GM21515 (cell line): Measurements from ENCODE around the gene FBXO48.
"Not testable (repeated sequence)": the region's sequence is repeated elsewhere in the genome, so short reads cannot be mapped to it uniquely, and the experiment has no call there.

ENCODE experiments used
- ATAC-seq: cut with Tn5 transposase; IDR thresholded peaks from one replicate; pipeline ENCODE4 v1.9.1; 2021; ENCODE audit not compliant: unreplicated experiment

FBXO48 gene

DNA sequence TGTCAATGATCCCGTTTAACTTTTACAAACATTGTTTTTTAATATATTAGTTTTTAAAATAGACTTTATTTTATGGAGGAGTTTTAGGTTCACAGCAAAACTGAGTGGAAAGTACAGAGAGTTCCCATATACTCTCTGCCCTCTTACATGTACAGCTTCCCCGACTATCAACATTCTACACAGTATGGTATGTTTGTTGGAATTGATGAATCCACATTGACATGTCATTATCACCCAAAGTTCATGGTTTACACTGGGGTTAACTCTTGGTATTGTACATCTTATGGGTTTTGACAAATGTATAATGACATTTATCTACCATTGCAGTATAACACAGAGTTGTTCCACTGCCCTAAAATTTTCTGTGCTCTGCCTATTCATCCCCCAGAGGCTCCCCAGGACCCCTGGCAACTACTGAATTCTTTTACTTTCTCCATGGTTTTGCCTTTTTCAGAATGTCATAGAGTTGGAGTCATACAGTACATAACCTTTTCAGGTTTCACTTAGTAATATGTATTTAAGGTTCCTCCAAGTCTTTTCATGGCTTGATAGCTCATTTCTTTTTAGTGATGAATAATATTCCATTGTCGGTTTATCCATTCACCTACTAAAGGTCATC lies 5.8 kb upstream of the FBXO48 start:
- no peak for ATAC-seq

DNA sequence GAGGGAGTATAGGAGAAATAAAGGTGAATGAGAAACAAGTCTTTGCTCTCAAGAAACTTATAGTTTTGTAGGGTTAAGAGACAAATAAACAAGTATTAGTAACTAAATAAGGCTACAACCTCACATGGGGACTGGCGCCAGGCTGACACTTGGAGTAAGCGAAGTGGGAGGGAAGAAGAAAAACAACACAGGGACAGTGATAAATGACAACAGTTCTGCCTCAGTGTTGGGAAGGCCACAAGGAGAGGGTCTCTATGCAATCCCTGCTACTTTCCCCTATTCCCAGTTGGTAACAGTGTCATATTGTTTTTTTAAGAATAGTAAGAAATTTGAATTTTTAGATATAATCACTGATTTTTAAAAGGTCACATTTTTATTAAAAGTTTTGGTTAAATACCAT lies 4.3 kb upstream of the FBXO48 start:
- no peak for ATAC-seq

DNA sequence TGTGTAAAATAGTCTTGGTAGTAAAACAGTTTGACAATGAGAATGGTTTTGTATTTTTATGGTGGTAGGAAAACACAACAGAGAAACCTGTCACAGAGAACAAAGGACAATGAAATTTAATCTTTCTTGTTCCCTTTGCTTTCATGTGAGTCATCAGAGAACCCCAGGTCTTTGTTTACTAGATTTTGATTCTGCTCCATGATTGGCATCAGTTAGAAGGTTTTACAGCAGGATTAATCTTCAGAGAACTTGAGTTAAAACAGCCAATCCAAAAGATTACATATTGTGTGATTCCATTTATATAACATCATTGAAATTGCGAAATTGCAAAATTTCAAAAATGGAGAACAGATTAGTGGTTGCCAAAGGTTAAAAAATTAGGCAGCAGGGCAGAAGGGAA lies 2.8 kb upstream of the FBXO48 start:
- no peak for ATAC-seq

DNA sequence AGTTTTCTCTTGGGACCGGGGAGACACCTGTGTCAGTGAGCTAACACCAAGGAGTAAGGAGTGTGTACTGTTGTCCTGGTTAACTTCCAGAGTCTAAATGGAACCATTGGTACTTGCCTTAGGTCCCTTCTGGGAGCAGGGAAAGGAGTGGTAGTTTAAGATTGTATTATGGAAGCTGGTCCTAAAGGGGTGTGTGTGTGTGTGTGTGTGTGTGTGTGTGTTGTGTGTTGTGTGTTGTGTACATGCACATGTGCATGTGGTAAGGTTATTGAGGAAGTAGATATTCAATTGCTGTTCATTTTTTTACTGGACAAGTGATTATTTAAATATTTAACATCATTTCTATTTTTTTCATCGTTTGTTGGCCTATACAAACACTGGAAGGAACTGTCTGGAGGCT lies 1.7 kb upstream of the FBXO48 start:
- ATAC-seq, result no peak

DNA sequence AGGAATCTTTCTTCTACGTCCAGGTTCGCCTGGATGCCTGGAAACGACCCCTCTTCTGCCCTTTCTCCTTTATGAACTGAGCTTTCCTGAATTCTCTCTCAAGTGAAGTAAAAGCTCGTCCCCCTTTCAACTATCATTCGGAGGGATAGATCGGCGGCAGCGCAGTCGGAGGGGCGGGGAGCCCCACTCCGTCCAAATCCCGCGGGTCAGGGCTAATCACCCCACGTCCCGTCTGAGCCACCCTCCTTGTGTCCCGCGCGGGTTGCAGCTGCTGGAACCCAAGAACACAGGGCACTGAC lies 367 bp downstream of the FBXO48 start:
- ATAC-seq, result peak; percentile 35

DNA sequence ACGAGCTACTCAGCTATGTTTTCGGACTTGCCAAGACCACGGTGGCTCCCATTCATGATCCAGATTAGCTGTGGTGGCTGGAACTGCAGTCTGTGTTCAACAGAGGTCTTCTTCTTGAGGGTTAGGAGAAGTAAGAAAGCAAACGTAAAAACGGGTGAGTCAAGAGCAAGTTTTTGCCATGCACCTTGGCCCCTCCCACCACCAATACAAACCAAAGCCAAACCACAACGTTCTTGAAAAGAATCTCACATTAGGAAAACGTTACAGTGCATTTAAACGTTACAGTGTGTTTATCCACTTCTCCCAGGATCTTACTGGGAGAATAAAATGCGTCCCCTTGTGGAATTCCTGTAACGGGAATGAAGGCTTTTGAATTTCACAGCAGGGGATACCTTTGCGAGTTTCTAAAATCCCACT lies 725 bp downstream of the FBXO48 start:
- no peak for ATAC-seq

DNA sequence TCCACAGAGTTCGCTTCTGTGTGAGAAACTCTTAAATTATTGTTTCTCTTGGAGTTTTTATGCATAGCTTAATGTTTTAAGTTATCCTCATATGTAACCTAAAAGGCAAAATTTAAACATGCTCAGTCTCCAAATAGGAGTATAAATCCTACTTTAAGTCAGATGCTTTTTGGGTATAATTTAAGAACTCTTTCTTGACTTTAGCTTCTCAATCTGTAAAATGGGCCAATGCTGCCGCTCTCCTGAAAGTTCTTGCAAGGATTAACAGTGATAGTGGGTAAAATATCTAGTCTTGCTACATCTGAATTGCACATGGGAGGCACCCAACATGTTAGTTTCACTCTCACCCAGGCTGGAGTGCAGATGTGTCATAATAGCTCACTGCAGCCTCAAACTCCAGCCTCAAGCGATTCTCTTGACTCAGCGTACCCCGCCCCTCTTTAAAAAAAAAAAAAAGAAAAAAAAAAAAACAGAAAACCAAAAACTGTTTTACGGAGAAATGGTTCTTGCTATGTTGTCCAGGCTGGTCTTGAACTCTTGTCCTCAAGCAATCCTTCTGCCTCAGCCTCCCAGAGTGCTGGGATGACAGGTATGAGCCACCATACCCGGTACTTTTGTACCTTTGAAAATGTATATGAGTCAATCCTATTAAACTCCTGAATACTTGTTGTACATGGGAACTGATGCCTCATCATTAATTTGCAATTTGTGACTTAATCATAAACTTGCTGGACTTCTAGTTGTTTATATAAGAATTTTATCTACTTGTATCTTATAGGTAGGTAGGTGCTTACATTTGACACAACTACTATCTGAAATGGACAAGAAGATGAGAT lies 1.8 kb downstream of the FBXO48 start:
- no peak for ATAC-seq

DNA sequence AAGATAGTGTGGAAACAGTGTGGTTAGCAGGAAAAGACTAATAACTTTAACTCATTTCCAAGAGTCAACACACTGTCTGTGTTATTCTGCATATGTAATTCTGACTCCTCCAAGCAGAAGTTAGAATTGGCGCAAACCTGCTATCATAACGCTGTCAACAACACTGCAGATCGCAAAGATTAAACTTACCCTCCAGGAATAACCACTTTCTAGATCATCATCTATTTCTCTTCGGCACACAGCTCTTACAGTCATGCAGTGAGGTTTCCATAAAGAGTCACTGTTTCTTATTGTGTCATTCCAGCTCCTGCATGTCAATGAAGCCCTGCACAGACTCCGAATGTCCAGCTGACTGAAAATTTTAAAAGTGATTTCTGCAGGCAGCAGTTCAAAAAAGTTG lies 2.4 kb downstream of the FBXO48 start:
- ATAC-seq, result no peak

DNA sequence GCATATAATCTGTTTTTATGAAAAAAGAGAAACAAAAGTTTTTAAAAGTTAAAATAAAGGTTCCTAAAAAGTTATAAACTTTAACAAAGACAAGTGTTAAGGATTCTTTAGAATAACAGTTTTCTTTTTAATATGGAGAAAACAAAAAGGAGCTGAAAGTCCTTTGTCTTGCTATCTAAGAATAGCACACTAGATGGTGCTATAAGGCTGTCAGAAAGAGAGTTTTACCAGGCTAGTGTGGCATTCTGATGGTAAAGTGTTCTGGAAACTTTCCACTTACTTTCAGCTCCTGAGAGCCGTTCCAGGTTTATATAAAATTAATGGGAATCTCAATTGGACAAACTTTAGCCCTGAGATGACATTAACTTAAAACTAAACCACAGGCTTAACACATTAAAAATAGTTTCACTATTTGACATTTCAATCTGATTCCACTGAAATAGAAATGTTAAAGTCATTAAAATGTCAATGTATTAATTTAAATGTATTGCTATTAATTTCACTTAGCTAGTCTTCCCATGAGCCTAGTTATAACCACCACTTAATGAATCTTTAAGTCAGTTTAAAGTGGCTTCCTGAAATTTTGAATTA lies 3.7 kb downstream of the FBXO48 start:
- ATAC-seq, result no peak

DNA sequence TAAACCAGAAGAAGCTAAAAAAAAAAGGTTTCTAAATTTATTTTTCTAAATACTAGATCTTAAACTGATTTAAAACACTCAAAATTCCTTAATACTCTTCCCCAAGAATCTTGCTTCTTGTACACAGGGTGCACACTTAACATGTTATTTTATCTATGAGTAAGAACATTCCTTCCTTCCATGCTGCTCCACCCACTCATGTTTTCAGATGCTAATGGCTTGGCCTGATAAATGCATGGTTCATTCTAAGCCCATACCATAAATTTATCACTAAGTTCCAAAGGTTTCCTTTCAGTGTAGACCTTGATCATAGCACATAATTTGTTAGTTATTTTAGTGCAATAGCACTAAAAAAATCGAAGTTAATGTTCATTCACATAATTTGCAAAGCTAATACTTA lies 8.1 kb downstream of the FBXO48 start:
- no peak for ATAC-seq

DNA sequence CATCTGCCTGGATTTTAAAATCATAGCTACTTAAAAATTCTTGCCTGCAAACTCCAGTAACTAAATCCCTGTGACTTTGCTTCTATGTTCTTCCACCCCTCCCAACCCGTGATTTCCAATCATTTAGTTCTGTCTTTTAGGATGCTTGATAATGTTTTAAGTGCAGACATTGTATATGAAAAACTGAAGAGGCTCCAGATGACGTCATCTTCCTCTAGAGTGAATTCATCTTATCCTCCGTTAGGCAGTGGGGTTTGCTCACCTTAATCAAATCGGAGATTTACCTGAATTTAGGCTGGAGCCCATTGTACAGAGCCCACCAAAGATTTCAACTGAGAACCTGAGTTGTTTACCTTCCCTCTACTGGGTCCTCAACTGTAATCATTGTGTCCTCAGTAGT lies 10.9 kb downstream of the FBXO48 start:
- ATAC-seq, result no peak

DNA sequence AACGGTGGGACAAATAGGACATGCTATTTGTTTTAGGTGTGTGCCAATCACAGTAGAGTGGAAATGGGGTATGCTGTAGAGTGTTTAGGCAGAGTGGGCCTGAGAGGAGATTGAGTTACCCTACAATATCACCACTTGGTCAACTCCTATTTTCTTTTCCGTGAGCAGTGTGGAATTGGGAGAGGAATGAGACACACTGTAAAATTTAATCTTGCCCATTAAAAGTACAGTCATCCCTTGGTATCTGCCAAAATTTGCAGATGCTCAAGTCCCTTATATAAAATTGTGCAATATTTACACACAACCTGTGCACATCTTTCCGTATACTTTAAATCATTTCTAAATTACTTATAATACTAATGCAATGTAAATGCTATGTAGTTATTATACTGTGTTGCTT lies 12.4 kb downstream of the FBXO48 start:
- no peak for ATAC-seq

DNA sequence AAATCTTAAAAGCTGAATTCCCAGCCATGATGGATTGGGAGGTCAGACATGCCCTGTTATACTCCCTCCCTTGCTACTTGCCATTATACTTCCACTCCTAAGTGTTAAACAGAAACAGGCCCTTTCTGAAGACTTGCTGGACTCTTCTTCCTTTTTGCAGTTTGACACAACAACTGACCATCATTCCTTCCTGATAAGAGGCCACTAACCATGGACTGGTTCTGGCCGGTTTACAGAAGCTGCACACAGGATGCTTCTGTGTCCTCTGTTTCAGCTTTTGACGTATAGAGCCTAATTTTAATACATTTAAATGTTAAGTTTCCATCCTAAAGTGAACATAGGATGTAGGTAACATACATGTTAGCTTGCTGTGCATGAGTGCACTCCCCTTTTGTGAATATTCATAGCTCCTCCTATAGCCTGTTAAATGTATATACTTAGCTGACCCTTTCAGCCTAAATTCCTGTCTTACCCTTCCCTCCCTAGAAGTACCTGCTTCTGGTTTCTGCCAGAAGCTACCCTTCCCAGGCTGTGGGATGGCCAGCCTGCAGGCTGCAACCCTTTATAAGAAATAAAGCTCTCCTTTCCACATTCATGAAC lies 13.2 kb downstream of the FBXO48 start:
- no peak for ATAC-seq

DNA sequence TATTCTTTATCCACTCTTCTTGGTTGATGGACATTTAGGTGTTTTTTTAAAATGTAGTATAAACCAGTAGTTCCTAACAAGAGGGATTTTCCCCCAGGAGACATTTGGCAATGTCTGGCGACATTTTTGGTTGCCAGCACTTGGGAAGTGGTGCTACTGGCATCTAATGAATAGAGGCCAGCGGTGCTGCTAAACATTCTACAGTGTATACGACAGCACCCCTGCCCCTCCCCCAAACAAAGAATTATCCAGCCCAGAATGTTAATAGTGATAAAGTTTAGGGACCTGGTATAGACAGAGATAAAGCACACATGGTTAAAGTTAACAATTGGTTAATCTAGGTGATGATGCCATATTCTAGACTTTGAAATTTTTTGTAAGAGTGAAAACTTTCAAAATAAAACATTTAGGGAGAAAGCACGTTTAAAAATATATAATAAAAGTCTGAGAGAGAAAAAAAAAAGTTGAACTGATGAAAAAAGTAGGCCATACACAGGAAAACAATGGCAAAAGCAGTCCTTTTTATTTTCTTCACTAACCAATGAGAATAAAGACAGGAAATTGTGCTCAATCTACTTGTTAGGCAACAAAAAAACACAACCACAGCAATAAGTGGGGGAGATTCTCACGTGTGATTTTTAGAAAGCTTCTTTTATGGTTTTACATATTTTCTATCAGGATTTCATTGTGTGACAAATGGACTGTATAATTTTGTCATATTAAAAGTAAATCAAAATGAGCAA lies 14.8 kb downstream of the FBXO48 start:
- ATAC-seq, result no peak

DNA sequence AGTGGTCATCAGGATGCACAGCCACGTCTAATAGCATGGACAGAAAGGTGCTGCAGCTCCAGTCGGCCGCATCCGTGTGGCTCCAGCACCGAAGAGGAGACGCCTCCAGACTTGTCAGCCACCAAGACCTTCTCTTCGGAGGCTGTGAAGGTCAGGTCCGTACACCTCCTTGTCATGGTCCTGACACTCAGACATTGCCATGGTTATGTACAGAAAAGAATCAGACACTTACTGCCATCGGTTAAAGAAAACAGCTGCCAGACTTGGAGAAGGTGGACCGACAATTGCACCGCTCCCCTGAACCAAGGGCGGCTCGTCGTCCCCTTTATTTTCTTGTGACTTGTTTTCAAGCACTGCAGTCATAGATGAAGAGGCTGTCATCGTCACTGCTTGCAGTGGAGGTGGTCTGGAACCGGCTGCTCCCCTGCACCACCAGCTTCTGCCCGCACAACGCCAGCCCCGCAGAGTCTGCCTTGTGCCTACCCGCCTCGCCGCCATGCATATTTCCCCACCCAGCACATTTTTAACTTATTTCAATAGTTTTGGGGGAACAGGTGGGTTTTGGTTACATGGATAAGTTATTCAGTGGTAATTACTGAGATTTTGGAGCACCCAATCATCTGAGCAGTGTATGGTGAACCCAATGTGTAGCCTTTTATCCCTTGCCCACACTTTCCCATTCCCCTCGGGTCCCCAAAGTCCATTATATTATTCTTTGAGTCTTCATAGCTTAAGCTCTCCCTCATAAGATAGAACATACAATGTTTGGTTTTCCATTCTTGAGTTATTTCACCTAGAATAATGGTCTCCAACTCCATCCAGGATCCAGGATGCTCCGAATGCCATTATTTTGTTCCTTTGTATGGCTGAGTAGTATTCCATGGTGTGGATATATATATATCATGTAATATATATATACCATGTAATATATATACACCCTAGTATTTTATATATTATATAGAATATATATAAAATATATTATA lies 18.1 kb downstream of the FBXO48 start:
- ATAC-seq, result no peak

DNA sequence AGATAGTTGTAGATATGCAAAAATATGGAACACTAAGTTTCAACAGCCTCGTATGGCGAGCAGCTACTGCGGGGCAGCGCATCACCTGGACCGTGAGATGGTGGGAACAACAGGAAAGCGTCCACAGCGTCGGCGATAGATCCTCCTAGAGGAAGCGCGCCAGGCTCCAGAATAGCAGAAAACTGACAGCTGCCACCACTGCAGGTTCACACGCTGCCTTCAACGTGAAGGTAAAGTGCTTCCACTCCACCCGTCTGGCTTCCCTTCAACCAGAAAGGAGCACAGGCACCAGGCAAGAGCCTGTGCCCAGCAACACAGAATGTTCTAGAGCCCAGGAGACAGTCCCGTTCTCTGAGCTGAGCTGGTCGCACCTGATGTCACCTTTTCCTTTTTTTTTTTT lies 20.0 kb downstream of the FBXO48 start:
- ATAC-seq, result no peak

DNA sequence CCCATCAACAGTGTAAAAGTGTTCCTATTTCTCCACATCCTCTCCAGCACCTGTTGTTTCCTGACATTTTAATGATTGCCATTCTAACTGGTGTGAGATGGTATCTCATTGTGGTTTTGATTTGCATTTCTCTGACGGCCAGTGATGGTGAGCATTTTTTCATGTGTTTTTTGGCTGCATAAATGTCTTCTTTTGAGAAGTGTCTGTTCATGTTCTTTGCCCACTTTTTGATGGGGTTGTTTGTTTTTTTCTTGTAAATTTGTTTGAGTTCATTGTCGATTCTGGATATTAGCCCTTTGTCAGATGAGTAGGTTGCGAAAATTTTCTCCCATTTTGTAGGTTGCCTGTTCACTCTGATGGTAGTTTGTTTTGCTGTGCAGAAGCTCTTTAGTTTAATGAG lies 20.7 kb downstream of the FBXO48 start:
- ATAC-seq, result not testable (repeated sequence)

DNA sequence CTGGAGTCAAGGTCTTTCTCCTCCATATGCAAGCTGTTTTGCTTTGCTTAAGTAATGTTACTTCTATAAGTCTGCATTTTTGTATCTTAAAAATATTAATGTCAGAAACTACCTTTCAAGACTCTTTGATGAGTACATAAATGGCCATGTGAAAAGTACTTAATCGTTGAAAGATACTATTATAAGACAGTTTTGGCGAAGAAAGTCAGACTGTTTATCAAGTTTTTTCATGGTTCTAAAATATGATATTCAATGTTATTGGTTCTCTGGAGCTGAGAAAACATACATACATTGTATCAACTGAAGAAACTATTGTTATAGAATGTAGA lies 25.1 kb downstream of the FBXO48 start:
- ATAC-seq, result no peak

DNA sequence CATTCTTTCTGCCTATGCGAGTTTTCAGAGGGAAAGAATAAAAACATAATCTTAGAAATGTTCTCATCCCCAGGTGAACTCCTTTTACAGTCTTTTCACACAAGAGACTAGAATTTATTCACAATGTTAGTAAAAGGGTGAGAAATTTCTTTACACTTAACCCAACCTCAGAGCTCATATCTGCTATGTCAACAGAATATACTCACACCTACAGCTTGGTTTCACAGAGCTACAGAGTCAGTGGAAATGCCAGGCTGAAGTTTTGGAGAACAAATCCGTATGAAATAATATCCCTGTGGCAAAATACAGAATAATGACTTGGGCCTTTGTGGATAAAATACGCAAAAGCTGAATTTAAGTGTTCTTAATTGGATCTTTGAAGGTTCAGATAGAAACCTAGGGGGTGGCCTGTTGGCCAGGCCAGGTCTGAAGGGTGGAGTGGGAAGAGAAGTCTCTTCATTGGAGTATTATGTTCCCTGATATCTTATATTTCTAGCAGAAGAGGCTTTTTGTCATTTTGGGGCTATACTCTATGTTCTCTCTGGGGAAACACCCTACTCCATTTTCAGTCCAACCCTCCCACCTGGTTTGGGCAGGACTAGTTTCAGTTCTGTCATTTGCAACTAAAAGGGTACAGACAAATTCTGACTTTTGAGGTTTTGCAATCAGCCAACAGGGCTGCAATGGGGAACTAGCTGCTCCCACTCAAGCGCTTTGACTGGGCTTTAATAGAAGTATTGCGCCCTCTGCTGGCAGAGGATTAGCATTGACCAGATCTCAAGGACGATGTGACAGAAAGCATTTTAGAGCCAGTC lies 25.7 kb downstream of the FBXO48 start:
- peak; percentile 96 for ATAC-seq
